Urothelium cell line (cell line): Measurements from ENCODE around the gene CFI.

Source experiments
- DNase-seq: peaks from one replicate; pipeline ENCODE4 v3.0.0; 2011; ENCODE audit warnings: low spot score, mixed read lengths
- FAIRE-seq: peaks from 2 replicates; lab custom pipeline; 2011; peaks lifted over from hg19 to GRCh38; lab: Jason Lieb, UNC

The CFI gene

GRCh38 chr4:109699553-109700225 lies 102.1 kb downstream of the CFI start:
- no peak for FAIRE-seq
- no peak for DNase-seq

- DNase-seq (no peak), FAIRE-seq (no peak)
These were observed 103.1 kb downstream of the CFI start for GRCh38 chr4:109698656-109699055.

- DNase-seq (no peak), FAIRE-seq (no peak)
These were observed 110.3 kb downstream of the CFI start for GRCh38 chr4:109691411-109691920.
